HG03103 (cell line): ENCODE measurements around the gene CLPTM1L.
"Not testable (repeated sequence)": the region's sequence is repeated elsewhere in the genome, so short reads cannot be mapped to it uniquely, and the experiment has no call there.

ENCODE experiments used
- ATAC-seq: cut with Tn5 transposase; IDR thresholded peaks from one replicate; pipeline ENCODE4 v1.9.1; 2021; ENCODE audit warnings: low read depth; ENCODE audit not compliant: unreplicated experiment

The CLPTM1L gene

DNA sequence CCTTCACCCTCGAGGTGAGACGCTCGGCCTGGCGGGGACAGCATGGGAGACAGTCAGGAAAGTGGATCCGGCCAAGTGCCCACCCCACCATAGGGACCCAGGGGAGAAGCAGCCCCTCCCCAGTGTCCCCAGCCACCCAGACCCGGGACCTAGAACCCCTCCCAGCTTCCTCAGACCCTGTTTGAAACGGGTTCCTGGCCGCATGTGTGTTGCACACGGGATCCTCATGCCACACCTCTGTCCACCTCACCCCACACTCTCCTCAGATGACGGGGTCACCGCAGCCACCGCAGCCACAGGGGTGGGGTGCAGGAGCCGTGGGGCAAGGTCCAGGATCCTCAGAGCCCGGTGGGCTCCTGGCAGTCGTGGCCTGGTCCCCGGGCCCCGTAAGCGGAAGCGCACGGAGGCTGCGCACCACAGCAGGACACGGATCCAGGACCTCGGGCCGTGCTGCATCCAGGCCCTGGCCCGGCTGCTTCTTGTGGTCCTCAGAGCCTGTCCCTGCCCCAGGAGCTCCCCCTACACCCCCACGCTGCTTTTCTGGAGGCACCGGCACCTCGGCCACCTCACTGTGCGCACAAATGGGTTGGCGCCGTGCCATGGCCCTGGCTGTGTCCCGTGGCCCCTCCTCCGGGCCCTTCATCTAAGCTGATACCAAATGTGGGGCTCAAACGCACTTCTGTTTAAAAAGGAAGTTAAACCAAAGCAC is 65.3 kb downstream of the CLPTM1L start:
- no peak for ATAC-seq

DNA sequence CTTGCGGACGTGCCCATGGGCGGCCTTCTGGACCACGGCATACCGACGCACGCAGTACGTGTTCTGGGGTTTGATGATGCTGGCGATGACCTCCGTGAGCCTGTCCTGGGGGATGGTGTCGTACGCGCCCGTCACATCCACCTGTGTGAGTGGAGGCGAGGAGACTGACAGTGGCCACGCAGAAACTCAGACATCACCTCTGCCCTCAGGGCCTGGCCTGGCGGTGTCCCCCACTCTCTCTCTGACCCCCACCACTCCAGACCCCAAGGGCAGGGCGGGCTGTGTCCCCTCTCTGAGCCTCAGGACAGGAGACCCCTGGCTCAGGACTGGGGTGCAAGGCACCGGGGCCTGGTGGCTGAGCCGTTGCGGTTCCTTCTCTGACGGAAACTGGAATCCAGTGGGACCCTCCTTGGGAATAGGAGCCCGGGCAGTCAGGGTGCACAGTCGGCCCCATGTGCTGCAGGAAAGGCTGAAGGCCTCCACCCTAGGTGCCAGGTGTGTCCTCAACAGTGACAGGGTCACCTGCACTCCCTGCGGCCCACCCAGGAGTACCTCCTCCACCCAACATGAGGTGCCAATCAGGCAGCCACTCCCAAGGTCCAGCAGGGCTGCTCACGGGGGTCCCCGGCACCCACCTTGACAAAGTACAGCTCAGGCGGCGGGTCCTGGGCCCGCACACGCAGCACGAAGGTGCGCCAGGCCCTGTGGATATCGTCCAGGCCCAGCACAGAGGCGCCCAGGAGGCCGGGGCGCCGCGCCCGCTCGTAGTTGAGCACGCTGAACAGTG is 66.0 kb downstream of the CLPTM1L start:
- ATAC-seq: no peak

DNA sequence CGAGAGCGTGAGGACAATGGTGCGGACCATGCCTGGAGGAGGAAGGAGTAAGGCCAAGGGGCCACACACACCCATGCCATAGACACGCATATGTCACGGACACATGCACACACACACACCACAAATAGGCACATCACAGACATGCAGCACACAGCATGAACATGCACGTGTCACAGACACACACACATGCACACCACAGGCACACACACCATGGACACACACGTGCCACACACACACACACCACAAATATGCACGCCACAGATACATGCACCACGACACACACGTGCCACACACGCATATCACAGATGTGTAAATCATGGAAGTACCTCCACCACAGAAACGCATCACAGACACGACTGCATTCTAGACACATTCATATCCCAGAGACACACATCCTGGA is 66.7 kb downstream of the CLPTM1L start:
- ATAC-seq: no peak

DNA sequence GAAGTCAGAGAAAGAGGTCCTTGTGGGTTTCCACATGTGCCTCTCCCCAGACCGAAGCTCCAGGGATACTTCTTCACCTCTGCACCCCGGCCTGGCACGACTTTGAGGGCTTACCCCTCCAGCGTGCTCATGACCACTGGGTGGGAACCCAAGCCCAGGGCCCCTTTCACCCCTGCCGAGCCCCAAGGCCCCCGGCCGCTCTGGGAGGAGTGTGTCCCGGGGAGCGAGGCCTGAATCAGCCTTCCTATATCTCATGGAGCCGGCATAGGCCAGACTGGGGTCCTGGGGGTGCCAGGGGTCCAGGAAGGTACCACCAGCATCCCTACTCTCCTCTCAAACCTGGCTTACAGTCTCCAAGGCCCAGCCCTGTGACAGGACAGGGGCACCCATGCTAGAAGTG is 67.1 kb downstream of the CLPTM1L start:
- no peak for ATAC-seq

DNA sequence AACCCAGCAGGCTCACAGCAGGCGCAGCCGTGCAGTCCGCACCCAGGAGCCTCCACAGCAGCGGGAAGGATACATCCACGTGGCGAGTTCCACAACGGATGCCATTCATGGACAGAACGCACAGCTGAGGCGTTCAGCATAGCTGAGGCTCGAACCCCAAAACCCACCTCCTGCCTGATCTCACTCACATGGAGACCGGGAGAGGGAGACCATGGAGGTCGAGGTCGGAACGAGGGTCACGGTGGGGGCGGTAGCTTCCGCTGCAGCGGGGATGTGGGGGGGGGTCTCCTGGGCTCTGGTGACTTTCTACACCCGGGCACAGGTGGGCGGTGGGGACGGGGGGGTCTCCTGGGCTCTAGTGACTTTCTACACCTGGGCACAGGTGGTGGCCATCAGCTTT is 67.6 kb downstream of the CLPTM1L start:
- ATAC-seq: no peak

DNA sequence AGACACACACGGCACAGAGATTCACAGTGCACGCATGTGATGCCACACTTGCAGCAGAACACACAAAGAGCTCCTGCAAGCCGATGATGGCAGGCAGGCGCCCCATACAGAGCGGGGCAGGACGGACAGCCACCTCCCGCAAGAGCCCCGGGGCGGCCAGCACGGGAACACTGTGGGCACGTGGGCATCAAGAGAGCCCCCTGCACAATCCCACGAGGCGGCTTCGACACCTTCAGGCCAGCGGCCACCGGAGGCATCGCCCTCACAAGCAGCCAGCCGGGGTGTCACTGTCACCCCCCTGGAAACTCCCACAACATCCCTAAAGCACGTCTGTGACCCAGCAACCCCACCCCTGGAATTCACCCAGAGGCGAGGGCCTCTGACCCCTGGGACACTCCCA is 68.0 kb downstream of the CLPTM1L start:
- ATAC-seq: no peak

- not testable (repeated sequence) for ATAC-seq
These were observed 69.2 kb downstream of the CLPTM1L start for GRCh38 chr5:1275397-1276391.

DNA sequence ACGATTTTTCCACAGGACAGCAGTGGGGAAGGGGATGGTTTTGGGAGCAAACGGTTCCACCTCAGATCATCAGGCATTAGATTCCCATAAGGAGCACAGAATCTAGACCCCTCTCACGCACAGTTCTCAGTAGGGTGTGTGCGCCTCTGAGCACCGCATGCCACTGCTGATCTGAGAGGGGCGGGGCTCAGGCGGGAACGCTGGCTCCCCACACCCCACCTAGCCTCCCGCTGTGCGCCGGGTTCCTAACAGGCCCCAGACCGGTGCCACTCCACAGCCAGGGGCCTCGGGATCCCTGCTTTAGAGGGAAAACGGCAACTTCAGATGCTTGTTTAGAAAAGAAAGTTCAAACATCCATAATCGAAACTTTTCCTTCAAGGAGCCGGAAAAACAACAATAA is 70.4 kb downstream of the CLPTM1L start:
- ATAC-seq: no peak

DNA sequence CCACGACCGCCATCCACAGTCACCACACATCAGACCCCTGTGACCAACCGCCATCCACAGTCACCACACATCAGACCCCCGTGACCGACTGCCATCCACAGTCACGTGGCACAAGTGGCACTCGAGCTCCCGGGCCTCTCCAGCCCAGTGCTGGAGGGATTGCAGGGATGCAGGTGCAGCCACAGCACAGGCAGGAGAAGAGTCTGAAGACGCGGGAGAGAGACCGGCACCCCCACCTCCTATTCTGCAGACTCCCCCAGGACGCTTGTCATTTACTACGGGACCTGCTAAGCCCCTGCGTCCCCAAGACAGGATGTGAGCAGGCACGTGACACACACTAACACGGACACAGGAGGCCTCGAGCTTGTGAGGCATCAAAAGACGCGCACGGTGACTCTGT is 71.2 kb downstream of the CLPTM1L start:
- no peak for ATAC-seq

DNA sequence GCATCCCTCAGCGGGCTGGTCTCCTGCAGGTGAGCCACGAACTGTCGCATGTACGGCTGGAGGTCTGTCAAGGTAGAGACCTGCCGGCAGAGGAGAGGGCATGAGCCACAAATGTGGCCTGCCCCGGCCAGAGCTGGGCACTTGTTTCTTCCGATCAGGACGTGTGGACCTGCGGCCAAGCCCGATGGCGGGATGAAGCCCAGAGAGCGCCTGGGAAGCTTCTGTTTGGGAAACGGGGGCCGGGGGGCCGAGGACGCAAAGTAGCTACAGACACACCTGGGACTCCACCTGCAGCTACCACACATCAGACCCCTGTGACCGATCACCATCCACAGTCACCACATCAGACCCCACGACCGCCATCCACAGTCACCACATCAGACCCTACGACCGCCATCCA is 72.7 kb downstream of the CLPTM1L start:
- ATAC-seq: no peak

GRCh38 chr5:1270933-1271914 is 73.7 kb downstream of the CLPTM1L start:
- no peak for ATAC-seq

DNA sequence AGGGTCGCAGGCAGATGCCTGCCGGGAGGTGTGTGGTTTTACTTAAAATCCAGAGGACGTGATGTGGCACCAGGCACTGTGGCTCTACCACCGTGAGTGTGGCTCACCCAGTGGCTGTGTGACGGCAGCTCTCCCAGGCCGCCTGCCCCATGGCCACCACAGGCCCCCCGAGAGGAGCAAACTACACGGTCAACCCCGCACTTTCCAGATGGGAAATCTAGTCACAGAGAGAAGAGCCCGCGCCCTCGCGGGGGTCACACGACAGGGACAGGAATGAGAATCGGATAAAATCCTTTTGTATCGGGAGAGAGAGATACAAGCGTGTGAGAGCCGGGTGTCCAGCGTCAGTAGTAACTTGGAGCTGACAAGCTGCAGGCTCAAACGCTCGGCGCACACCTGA is 74.5 kb downstream of the CLPTM1L start:
- no peak for ATAC-seq

GRCh38 chr5:1268666-1269065 is 76.2 kb downstream of the CLPTM1L start:
- ATAC-seq: no peak

DNA sequence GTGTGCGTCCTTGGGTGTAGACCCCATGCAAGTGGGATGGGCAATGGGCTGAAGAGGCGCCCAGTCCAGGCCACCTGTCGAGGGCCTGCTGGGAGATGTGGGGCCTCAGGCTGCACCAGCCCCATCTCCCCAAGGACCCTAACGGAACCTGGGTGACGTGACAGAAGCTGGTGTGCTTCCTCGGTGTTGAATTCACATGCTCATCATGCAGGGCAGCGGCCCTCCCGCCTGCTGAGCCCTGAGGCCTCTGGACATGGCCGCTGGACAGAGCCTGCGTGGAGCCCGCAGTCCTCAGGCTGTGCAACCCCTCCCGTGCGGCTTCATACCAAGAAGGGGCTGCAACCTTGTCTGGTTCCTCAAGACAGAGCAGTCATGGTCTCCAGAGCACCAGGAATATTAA is 76.8 kb downstream of the CLPTM1L start:
- ATAC-seq: no peak
